HG02759 (cell line): Measurements from ENCODE around the gene RERE.
"Not testable (repeated sequence)": the region's sequence is repeated elsewhere in the genome, so short reads cannot be mapped to it uniquely, and the experiment has no call there.

Experiments
- ATAC-seq: cut with Tn5 transposase; IDR thresholded peaks from one replicate; pipeline ENCODE4 v1.9.1; 2021; ENCODE audit warnings: mild to moderate bottlenecking, moderate library complexity; ENCODE audit not compliant: unreplicated experiment

The RERE gene

DNA sequence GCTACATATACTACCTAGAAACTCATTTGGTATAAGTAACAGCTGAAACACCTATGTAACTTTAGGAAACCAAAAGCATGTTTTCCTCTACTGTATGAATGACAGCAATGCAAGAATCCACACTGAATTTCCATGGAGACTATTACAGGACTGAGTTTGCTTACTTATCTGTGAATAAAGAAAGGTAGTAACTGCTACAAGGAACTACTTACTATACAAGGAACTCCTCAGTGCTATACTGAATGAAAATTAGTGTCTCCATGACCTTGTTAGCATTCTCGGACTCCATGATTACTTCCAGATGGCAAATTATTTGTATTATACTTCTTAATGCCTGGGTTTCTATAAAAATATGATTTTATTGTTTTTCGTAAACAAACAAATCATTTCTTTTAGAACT is 198.0 kb downstream of the RERE start:
- not testable (repeated sequence) for ATAC-seq

DNA sequence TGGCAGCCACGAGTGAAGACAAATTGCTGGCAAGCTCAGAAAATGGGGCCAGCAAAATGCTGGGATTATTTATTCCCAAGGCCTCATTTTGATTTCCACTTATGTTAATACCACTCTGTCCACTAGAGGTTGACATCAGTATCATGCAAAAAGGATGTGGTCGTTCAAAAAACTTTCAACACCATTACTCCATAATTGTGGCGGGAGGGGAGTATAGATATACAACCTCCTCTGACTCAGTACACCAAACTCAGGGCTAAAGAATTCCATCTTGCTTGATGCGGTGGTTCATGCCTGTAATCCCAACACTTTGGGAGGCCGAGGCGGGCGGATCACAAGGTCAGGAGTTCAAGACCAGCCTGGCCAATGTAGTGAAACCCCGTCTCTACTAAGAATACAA is 200.6 kb downstream of the RERE start:
- ATAC-seq: not testable (repeated sequence)

DNA sequence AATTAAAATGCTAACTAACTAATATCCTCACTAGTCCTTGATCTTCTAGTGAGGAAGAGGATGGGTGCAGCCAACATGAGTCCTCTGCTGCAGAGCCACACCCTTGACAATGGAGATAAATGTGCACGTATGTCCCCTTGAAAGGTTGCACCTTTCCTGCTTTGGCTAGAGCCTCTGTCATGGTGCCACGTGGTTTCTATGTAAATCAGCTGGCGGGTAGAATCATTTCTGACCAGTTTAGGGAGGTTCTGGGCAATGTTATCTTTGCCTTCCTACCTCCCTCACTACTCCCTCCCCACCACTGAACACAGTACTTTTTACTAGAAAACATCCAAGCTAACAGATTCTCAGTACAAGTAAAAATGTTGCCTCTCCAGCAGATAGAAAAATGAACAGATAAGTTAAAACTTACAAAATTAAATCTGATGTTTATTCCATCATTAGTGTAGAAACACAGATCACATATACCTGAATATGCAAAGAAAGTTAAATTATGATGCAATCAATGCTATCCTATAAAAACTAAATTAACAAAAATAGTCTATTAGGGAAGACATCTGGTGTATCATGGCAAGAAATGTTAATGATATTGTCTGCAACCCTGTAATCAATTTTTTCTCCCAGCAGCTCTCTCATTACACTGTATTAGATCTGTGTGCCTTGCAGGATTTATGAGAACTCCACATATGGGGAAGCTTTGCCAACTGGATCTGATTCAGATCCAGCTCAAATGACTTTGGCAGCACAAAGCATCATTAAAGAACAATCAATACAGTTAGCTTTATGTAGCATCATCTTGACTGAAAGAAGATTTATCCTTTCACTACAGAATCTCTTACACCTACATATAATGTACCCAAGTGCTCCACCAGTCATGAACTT is 205.6 kb downstream of the RERE start:
- ATAC-seq: not testable (repeated sequence)

DNA sequence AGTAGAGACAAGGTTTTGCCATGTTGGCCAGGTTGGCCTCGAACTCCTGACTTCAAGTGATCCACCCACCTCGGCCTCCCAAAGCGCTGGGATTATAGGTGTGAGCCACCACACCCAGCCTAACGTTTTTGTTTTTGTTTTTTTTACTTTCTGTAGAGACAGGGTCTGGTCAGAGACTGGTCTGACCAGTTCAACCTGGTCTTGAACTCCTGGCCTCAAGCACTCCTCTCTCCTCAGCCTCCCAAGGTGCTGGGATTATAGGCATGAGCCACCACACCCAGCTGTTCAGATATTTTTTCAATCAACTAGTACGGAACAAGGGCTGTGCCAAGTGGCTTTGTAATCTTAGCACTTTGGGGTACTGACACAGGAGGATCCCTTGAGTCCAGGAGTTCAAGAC is 209.5 kb downstream of the RERE start:
- no peak for ATAC-seq

DNA sequence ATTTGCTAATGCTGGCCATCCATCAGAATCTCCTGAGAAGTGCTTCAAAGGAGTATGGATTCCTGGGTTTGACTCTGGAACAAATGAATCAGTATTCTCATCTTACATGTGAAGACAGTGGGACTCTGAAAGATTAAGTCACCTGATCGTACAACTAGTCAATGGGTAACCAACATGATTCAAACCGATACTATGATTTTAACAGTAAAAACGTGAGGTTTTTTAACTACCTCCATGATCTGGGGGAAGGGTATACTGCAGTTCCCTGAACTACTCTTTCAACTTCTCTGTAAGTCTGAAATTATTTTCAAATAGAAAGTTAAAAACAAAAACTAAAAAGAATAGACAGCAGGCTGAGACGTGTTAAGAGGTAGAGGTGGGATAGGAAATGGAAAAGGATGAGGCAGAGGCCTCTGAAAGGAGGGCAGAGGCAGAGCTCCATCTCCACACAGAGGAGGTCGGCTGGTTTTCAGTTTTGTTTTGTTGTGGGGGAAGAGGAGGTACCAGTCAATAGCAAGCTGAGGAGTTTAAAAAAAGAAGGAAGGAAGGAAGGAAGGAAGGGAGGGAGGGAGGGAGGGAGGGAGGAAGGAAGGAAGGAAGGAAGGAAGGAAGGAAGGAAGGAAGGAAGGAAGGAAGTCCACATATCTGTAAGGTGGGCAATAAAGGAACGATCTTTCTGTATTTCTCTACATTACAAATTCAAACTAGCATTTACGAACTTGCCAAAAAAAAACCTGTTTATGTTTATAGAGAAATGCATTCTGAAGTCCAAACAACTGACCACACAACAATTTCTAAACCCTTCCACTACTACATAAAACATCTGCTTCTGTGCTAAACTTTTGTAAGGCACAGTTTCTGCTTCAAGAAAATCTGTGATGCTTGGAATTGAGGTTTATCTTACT is 213.1 kb downstream of the RERE start:
- ATAC-seq: peak; percentile 85

DNA sequence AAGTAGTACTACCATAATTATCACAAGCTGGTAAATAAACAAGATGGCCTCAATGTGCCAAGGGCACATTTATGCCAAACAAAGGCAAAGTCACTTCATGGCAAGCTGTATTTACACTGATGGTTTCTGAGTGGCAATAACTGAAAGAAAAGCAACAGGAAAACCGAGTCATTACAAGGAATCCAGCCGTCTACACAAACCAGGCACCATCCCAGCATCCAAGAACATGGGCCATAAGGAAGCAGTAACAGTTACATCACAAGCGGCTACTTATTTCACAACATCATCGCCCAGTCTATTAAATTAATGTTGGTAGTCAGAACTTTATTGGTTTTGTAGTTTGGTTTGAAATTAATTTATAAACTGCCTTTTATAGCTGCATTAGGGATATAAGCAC is 214.2 kb downstream of the RERE start:
- no peak for ATAC-seq

DNA sequence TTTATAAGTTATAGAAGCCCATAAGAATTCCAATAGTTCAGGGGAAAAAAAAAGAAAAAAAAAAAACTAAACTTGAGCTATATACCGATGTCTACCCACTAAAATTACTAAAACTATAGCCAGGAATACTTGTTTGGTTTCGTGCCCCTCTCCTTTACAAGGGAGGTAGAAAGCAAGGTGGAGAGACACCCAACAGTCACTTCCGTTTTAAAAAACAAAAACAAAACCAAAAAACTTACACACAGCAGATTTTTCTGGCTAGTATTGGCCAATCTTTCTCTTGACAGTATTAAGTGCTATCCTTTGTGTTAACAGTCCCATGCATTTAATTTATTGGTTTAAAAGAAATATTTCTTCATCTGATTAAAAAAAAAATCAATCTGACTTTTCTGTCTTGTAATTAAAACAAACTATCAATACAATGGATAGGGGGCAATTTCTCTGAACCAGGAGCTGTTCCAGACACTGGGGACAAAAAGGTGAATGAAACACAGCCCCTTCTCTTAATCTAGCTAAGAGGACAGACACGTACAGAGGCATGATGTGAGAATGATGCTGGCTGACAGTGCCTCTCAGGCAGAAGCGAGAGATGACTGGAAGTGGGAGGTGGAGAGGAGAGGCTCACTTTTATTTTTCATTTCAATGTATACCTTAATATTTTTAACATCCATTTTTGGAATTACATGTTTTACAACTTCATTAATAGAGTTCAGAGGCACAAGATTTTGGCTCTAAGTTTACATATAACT is 214.8 kb downstream of the RERE start:
- ATAC-seq: no peak

DNA sequence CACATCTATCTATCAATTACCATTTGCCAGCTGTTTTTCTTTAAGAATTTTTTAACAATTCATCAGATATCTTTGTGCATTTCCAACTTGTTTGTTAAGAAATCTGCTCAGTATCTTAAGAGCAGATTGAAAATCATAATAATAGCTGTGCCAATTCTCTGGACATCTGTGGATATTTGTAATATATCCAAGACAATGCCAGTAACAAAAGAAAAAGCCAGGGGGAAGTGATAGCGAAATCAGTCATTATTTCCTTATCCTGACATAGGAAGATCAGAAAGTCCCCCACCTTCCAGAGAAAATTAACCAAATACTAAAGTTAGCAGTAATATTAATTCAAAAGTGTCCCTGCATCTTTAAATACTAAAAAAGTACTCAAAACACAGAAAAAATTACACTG is 217.1 kb downstream of the RERE start:
- no peak for ATAC-seq

DNA sequence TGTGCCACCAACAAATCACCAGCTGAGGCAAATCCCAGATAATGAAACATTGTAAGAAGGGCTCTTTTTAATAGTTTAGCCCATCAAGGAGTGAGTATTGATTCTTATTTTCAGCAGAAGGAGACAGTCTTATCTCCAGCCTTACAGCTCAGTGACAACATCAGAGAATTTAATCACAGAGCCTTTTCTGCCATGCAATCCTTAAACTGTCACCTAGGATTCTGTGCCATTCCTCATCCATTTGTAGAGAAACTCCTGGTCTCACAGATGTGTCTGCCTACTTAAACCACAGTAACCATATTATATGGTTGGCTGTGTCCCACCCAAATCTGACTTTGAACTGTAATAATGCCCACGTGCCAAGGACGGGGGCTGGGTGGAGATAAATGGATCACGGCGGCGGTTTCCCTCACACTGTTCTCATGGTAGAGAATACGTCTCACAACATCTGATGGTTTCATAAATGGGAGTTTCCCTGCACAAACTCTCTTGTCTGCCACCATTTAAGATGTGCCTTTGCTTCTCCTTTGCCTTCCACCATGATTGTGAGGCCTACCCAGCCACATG is 217.7 kb downstream of the RERE start:
- ATAC-seq: no peak

DNA sequence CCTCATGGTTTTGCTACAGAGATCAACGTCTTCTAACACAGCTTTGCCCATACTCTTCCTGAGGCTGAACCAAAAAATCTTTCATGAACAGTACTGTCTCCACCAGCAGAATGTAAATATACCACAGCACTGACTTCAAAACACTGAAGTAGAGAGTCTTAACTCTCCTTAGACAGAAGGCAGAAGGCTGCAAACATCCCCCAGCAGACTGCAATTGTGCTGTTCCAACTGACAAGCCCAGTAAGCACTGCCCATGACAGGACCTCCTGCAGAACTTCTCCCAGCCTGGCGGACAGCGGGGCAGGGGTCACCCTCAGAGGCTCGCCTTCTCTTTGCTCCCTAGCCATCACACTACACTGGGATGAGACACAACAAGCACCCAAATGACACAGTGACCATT is 218.7 kb downstream of the RERE start:
- no peak for ATAC-seq

DNA sequence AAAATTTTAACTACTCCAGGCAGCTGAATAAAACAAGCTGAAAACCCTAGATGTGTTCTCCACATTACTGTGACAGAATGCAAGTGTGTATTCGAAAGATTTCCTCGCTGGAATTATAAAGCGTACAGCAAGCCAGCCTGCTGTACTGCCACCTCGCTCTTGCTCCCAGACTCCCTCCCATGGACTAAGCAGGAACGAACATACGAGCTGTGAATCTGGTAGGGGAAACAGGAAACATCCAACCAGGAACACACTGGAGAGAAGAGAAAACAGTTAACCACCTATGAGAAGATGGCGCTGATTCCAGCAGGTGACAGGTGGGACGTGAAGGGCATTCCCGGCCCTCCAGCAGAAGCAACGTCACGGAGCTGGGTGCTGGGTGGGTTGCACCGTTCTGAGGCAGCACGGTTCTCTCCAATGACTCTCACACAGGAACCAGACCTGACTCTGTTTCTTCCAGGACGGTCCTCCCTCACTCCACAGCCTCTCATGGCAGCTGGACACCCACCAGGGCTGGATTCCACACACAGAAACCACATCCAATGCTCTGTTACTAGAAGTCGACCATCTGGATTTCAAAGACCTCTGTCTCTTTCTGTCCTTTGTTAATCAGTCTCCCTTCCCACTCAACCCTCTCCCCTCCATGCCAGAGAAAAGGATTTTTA is 219.2 kb downstream of the RERE start:
- no peak for ATAC-seq

DNA sequence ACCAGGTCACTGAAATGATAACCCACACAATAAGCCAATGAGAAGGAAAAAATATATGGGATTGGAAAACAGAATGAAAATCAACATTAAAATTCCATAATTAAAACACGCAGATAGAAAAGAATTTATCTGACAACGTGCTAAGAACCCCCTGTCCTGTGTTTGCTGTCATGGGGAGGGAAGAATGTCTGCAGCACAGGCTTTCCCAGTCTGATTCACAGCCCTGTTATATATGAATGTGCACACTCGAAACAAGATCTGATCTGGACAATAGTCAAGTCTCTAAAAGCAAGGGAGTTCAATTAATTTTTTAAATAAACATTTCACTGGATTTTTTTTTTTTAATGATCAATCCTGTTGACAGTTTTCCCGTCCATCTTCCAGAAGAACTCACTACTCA is 220.0 kb downstream of the RERE start:
- ATAC-seq: no peak

DNA sequence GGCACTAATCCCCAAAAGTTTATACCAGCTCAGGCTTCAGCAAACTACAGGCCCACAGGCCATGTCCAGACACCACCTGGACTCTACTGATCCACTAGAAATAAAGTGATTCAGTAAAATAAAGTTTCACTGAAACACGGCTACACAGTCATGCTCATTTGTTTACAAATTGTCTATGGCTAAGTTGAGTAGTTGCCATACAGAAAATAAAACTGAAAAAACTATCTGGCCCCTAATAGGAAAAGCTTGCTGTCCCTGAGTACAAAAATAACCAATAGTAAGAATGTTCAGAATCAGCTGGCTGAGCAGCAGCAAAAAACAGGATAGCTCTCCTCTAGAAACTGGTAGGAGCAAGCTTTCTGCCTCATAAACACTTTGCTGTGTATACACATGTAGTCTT is 221.5 kb downstream of the RERE start:
- no peak for ATAC-seq

DNA sequence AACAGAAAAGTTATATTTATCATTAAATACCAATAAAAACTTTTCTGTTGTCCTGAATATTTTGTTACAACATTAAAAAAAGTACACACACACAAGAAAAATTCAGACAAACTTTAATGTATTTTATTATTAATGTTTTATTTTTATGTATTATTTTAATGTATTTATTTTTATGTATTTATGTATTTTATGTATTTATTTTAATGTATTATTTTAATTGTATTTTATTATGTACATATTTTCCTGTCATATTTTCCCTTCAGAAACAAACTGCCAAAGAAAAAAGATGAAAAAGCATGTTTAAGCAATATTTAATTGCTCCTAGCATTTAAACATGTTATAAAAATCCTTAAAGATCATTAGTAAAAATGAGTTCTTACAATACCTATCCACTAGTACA is 222.1 kb downstream of the RERE start:
- no peak for ATAC-seq

DNA sequence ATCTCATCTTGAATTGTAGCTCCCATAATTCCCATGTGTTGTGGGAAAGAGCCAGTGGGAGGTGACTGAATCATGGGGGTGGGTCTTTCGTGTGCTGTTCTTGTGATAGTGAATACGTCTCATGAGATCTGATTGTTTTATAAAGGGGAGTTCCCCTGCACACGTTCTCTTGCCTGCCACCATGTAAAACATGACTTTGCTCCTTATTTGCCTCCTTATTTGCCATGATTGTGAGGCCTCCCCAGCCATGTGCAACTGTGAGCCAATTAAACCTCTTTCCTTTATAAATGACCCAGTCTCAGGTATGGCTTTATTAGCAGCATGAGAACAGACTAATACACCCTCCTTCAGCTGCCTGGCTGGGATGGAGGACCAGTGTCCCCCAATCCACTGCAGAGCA is 224.1 kb downstream of the RERE start:
- ATAC-seq: not testable (repeated sequence)

DNA sequence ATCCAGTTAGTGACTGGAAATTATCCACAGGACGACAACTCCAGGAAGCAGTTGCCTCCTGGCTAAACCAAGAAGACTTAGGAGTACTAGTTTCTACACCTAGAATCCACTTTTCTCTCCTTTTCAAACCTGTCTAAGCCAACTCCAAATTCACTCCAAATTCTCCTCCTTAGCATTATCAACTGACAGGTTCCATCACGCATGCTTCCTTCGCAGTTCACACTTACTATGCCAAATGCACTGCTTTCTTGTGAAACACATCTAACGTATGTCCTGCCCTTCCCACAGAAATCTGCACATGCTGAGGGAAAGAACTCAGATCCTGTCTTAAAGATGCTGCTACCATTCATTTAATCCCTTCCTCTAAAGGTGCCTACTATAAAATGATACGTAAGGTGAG is 225.9 kb downstream of the RERE start:
- no peak for ATAC-seq

DNA sequence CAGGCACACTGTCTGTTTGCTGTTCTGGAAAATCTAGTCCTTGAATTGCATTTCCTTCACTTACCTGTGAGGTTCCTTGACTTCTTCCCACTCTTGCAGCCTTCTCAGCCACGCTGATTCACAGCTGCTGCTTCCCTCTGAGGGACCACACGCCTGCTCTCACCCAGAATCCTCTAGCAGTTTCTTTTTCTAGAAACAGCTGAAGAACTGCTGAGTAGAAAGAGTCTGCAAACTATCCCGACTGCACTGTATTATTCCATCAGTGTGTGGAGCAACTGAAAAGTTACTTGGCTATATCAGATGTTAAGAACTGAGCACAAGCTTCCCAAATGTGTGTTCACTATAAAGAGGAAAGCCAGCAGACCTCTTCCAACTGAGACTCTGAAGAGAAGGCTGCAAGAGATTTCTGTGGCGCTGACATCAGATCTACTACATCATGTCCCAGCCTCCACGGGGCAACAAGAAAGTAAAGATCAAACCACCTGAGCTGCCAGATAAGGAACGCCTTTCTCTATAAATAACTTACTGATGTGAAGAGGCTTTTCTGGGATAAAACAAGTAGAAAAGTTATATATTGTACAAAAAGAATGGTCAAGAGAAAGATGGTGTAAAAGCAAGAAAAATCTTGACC is 226.6 kb downstream of the RERE start:
- ATAC-seq: no peak

DNA sequence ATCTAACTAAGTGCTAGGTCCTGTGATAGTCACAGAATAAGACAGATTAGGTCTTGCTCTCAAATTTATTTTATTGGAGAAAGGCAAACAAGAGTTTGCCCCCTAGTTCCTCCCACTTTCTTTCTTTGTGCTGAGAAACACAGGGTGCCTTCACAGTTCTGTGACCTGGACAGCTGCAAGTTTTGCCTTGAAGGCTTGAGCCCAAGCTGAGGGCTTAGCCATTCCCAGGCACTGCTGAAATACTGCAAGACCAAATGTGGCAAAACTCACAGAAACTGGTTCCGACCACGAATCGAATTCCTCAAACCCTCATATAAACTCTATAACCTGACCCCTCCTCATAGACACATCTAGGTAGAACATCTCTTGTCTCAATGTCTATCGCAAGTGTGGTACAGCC is 227.9 kb downstream of the RERE start:
- ATAC-seq: no peak

DNA sequence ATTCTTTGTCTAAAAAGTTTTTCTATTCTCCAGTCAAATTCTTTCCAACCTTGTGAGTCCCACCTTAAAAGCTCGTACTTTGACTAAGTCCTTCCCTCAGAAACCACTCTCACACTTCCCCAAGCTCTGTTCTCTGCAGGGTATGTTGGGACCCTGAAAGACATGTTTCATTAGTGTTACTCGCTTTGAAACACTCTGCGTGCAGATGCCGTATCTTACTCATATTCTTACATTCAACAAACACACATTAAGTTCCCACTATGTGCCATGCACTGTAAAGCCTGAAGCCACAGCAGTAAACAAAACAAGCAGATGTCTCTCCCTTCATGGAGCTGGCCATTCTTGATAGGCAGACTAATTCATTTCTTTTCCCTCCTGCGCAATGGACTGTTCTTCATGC is 229.7 kb downstream of the RERE start:
- no peak for ATAC-seq

DNA sequence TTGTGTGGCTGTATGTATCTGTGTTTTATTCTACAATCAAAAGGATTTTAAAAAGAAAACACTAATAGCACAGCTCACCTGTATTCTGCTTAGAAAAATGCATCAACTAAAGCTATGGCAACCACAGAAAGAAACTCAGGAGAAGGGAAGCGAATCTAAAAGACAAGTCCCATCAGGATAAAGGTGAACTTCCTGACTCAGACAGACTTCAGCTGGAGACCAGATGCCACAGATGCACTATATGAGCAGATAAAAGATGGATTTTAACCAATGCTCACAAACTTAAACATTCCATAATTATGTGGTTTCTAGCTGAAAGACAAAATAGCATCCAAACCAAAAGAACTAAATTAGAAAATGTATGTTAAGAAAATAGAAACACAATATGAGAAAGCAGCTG is 231.0 kb downstream of the RERE start:
- ATAC-seq: no peak
